ENCODE results near the gene SLC6A14. TPM values are rescaled to one million over a fixed set of nuclear protein-coding genes. Genes with fewer than 3 reads are reported as not detected.

Gene SLC6A14, protein sequence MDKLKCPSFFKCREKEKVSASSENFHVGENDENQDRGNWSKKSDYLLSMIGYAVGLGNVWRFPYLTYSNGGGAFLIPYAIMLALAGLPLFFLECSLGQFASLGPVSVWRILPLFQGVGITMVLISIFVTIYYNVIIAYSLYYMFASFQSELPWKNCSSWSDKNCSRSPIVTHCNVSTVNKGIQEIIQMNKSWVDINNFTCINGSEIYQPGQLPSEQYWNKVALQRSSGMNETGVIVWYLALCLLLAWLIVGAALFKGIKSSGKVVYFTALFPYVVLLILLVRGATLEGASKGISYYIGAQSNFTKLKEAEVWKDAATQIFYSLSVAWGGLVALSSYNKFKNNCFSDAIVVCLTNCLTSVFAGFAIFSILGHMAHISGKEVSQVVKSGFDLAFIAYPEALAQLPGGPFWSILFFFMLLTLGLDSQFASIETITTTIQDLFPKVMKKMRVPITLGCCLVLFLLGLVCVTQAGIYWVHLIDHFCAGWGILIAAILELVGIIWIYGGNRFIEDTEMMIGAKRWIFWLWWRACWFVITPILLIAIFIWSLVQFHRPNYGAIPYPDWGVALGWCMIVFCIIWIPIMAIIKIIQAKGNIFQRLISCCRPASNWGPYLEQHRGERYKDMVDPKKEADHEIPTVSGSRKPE
- not detected for total RNA-seq

DNA sequence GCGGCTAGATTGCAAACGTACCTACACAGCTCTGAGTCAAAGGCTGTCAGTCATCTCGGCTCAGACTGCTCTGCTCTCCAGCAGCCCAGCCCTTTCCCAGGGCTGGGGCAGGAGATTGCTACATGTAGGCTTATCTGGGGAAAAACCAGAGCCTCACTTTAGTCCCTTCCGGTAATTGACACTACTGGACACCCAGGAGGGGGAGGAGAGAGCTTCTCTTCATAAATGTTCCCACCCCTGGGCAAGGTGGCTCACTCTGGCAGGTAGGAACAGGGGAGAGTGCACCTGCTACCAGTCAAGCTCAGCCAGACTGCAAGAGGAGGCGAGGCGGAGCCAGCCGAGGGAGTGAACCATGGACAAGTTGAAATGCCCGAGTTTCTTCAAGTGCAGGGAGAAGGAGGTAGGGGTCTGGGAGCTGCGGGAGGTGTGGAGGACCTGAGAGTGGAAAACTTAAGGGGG, at the start of gene SLC6A14:
Gene SLC6A14 (plus strand): TSS at position 249 of the 459 bp plus-strand sequence. CDS start 104 bp downstream, at position 353.
- Histone ChIP-seq H3K9me3 (no peaks in the 10 kb centered on the region), H3K27ac (no peak within 1 kb of the TSS), H3K27me3 (peaks cover 0 to 7% of the 10 kb centered on the region in 2 donors), H3K4me3 (no peak within 1 kb of the TSS), H3K4me1 (no peaks in the 10 kb centered on the region), H3K36me3 (no peaks in the 10 kb centered on the region)
- DNase-seq (ENCODE audit: low spot score in 2 of 2), result no peak
- WGBS, 2 donors, result 58 to 88% methylated on average over 5 to 9 of the region's 9 CpGs
- TF ChIP-seq POLR2A (IDR thresholded peaks at IDR 0.05), result no peak
- TF ChIP-seq, protein P1, sequence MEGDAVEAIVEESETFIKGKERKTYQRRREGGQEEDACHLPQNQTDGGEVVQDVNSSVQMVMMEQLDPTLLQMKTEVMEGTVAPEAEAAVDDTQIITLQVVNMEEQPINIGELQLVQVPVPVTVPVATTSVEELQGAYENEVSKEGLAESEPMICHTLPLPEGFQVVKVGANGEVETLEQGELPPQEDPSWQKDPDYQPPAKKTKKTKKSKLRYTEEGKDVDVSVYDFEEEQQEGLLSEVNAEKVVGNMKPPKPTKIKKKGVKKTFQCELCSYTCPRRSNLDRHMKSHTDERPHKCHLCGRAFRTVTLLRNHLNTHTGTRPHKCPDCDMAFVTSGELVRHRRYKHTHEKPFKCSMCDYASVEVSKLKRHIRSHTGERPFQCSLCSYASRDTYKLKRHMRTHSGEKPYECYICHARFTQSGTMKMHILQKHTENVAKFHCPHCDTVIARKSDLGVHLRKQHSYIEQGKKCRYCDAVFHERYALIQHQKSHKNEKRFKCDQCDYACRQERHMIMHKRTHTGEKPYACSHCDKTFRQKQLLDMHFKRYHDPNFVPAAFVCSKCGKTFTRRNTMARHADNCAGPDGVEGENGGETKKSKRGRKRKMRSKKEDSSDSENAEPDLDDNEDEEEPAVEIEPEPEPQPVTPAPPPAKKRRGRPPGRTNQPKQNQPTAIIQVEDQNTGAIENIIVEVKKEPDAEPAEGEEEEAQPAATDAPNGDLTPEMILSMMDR (IDR thresholded peaks at IDR 0.05), result no peak
- no peak for TF ChIP-seq EP300 (IDR thresholded peaks at IDR 0.05)

DNA sequence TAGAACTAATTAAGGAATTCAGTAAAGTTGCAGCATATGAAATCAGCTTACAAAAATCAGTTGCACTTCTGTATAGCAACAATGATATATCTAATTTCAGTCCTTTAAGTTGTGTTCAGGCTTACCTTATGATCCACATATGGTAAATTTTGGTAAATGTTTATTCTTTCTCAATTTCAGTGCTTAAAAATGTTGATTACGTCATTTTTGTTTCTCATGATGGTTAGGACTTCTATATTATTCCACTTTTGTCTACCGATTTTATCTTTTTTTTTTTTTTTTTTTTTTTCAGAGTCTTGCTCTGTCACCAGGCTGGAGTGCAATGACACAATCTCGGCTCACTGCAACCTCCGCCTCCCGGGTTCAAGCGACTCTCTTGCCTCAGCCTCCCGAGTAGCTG, 40.7 kb upstream of the SLC6A14 start:
- Histone ChIP-seq H3K27me3 (no peaks in the 10 kb centered on the region), H3K9me3 (no peaks in the 10 kb centered on the region), H3K36me3 (no peaks in the 10 kb centered on the region), H3K27ac (no peak overlapping the region), H3K4me1 (no peaks in the 10 kb centered on the region), H3K4me3 (no peak overlapping the region)
- 83 to 99% methylated on average over 7 of the region's 7 CpGs for WGBS, 2 donors
- no peak for TF ChIP-seq POLR2A (IDR thresholded peaks at IDR 0.05)
- no peak for TF ChIP-seq EP300 (IDR thresholded peaks at IDR 0.05)
- TF ChIP-seq, protein P1 (IDR thresholded peaks at IDR 0.05), result no peak
- no peak for DNase-seq (ENCODE audit: low spot score in 2 of 2)

DNA sequence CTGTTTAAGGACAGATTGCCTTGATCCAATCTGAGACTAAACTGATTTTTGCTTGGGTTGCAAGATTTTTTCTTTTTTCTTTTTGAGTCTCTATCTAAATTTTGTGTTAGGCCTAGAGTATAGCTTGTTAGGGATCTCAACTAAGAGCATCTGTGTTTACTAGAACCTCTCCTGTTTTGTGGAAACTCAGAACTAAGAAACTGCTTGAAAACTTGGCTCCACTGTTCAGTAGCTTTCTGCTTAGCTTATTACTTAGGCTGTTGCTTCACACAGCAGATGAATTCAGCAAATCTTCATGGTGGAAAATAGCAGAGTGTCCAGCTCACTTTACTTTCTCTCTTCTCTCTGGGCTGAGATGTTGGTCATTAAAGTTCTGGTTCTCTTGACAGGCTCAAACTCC, 36.7 kb upstream of the SLC6A14 start:
- H3K36me3 ChIP-seq, result no peaks in the 10 kb centered on the region
- no peak for DNase-seq (ENCODE audit: low spot score in 2 of 2)
- no peak overlapping the region for H3K27ac ChIP-seq
- TF ChIP-seq EP300 (IDR thresholded peaks at IDR 0.05) (no peak), POLR2A (IDR thresholded peaks at IDR 0.05) (no peak)
- H3K4me1 ChIP-seq, result no peaks in the 10 kb centered on the region
- no peaks in the 10 kb centered on the region for H3K9me3 ChIP-seq
- H3K27me3 ChIP-seq, result no peaks in the 10 kb centered on the region
- H3K4me3 ChIP-seq, result no peak overlapping the region

DNA sequence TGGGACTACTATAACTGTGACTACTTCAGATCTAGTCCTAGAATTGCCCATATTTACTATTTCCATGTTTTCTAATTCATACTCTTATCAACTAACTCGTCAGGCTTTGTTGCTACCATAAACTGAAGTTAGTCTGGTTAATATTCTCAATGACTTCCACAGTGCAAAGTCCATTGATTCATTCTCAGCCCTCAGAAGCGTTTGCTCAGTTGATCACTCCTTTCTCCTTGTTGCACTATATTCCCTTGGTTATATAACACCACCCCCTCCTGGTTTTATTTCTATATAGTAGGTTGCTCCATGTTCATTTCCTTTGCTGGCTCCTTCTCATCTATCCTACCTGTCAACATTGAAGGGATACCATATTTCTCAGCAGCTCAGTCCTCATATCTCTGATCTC, 27.2 kb upstream of the SLC6A14 start:
- DNase-seq (ENCODE audit: low spot score in 2 of 2), result no peak
- WGBS, 2 donors, result 57 to 86% methylated on average over 2 of the region's 2 CpGs
- no peaks in the 10 kb centered on the region for H3K9me3 ChIP-seq
- H3K4me1 ChIP-seq, result no peaks in the 10 kb centered on the region
- no peaks in the 10 kb centered on the region for H3K36me3 ChIP-seq
- H3K27me3 ChIP-seq, result no peaks in the 10 kb centered on the region
- H3K4me3 ChIP-seq, result no peak overlapping the region
- H3K27ac ChIP-seq, result no peak overlapping the region
- no peak for TF ChIP-seq EP300 (IDR thresholded peaks at IDR 0.05)

DNA sequence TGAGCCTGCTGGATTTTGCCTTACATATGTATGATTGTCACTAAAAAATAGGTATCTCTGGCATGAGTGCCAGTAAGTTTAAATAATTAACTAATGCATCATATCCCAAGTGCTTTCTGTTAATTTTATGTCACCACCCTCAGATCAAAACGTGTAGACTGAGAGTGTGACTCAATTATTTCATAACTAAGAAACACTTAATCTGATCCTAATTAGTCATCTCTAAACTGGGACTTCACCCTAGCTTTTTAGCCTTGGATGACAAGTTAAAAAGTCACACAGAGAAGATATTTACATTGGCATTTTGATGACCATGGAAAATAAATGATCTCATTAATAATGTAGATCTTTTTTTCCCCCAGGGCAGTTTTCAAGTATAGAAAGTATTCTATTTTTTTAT, 23.1 kb upstream of the SLC6A14 start:
- Histone ChIP-seq H3K27me3 (no peaks in the 10 kb centered on the region), H3K27ac (no peak overlapping the region), H3K36me3 (no peaks in the 10 kb centered on the region), H3K4me3 (no peak overlapping the region), H3K4me1 (no peaks in the 10 kb centered on the region), H3K9me3 (no peaks in the 10 kb centered on the region)
- TF ChIP-seq POLR2A (IDR thresholded peaks at IDR 0.05) (no peak), EP300 (IDR thresholded peaks at IDR 0.05) (no peak)
- TF ChIP-seq, protein P1 (IDR thresholded peaks at IDR 0.05), result no peak
- DNase-seq (ENCODE audit: low spot score in 2 of 2), result no peak
- WGBS, 2 donors, result 4 to 30% methylated on average over 1 of the region's 1 CpG

DNA sequence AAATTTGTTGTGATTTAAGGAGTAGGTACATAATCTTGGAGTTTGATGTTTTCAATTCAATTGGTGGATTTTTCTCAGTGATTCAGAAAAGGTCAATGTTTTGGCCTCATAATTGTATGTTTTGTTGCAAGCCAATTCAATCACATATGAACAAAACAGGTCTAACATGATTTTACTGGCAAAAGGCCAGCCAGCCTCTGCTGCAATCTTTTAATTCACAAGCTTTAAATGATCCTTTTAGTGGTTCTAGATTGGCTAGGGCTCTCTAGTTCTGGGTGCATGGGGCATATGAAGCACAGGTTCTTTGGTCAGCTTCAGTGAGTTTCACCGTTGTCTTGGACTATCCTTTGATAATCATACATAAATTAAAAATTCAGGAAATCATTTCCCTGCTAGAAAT, 19.2 kb upstream of the SLC6A14 start:
- H3K4me3 ChIP-seq, result no peak overlapping the region
- WGBS, 2 donors, result 69 to 83% methylated on average over 1 of the region's 1 CpG
- no peak overlapping the region for H3K27ac ChIP-seq
- DNase-seq (ENCODE audit: low spot score in 2 of 2), result no peak
- H3K4me1 ChIP-seq, result no peaks in the 10 kb centered on the region
- TF ChIP-seq POLR2A (IDR thresholded peaks at IDR 0.05) (no peak), EP300 (IDR thresholded peaks at IDR 0.05) (no peak)
- TF ChIP-seq, protein P1 (IDR thresholded peaks at IDR 0.05), result no peak
- H3K9me3 ChIP-seq, result no peaks in the 10 kb centered on the region
- no peaks in the 10 kb centered on the region for H3K27me3 ChIP-seq
- H3K36me3 ChIP-seq, result no peaks in the 10 kb centered on the region
